Mesothelial cell of epicardium (in vitro differentiated cells): ENCODE results near the gene THRB. TPM values are rescaled to one million over a fixed set of nuclear protein-coding genes. Genes with fewer than 3 reads are reported as not detected.

Experiments used
- DNase-seq, 2 experiments: peaks; one replicate each; pipeline ENCODE4 v3.0.0; 2021; ENCODE audit warnings: low spot score in 2 of 2; ENCODE audit not compliant: unreplicated experiment in 2 of 2
- H3K27ac Mint-ChIP-seq: 2 replicates; pipeline ENCODE4 v1.8.0; 2021; ENCODE audit warnings: mixed read lengths
- H3K27me3 Mint-ChIP-seq: 2 replicates; pipeline ENCODE4 v1.8.0; 2021; ENCODE audit warnings: low read depth, mixed read lengths
- H3K36me3 Mint-ChIP-seq: 2 replicates; pipeline ENCODE4 v1.8.0; 2021; ENCODE audit warnings: mixed read lengths
- H3K4me1 Mint-ChIP-seq: 2 replicates; pipeline ENCODE4 v1.8.0; 2021; ENCODE audit warnings: mixed read lengths
- H3K4me3 Mint-ChIP-seq: 2 replicates; pipeline ENCODE4 v1.8.0; 2021; ENCODE audit warnings: mild to moderate bottlenecking, moderate library complexity, mixed read lengths
- H3K9me3 Mint-ChIP-seq: 2 replicates; pipeline ENCODE4 v1.8.0; 2021; ENCODE audit warnings: mixed read lengths
- total RNA-seq: library from RNA; stranded (reverse); gene quantifications from 3 replicates; pipeline ENCODE4 v1.2.1, GENCODE V29; 2021
- TF ChIP-seq, protein P1 (sequence below): fragments of 200-600 bp; sonication (generic); IDR thresholded peaks from one replicate; pipeline ENCODE4 v1.5.0; 2021; ENCODE audit warnings: antibody characterized with exemption; ENCODE audit not compliant: unreplicated experiment

Gene THRB
- total RNA-seq, 1 donor from 2014 or later, result 3.4 TPM

DNA sequence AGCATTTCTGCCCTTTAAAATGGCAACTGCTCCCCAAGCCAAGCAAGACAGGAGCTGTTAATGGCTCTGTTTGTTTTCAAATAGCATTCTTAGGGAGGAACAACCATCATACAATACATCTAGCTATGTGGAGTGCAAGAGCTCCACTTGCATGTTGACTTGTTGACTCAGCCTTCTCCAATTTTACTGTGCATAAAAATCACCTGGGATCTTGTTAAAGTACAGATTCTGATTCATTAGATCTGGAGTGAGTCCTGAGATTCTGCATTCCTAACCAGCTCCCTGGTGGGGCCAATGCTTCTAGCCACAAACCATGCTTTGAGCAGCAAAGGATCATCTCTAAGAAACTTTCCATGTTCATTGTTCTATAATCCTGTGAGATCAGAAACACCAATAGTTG is 171.4 kb downstream of the THRB start:
- peaks cover 9% of the 10 kb centered on the region for H3K9me3 Mint-ChIP-seq
- DNase-seq, result no peak
- H3K4me3 Mint-ChIP-seq, result no peak overlapping the region
- H3K36me3 Mint-ChIP-seq, result no peaks in the 10 kb centered on the region
- TF ChIP-seq, protein P1, sequence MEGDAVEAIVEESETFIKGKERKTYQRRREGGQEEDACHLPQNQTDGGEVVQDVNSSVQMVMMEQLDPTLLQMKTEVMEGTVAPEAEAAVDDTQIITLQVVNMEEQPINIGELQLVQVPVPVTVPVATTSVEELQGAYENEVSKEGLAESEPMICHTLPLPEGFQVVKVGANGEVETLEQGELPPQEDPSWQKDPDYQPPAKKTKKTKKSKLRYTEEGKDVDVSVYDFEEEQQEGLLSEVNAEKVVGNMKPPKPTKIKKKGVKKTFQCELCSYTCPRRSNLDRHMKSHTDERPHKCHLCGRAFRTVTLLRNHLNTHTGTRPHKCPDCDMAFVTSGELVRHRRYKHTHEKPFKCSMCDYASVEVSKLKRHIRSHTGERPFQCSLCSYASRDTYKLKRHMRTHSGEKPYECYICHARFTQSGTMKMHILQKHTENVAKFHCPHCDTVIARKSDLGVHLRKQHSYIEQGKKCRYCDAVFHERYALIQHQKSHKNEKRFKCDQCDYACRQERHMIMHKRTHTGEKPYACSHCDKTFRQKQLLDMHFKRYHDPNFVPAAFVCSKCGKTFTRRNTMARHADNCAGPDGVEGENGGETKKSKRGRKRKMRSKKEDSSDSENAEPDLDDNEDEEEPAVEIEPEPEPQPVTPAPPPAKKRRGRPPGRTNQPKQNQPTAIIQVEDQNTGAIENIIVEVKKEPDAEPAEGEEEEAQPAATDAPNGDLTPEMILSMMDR, result no peak
- peaks cover 4% of the 10 kb centered on the region for H3K27me3 Mint-ChIP-seq
- H3K4me1 Mint-ChIP-seq, result no peaks in the 10 kb centered on the region
- no peak overlapping the region for H3K27ac Mint-ChIP-seq

DNA sequence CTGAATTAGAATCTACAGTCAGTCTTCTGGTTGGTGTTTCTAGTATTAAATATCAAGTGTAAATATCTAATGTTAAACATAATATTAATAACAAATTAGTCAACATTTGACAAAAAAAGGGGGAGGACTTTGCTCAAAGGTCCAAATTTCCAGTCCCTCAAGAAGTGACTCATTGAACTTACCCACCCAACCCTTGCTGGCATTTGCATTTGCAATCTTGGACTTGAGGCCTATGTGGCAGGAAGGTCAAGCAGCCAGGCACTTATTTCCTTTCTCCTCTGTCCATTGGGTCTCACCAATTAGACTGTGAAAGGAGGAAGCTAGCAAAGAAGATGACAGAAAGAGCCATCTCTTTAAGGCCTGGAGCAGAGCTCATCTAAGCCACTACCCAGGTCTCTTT is 174.0 kb downstream of the THRB start:
- Mint-ChIP-seq H3K9me3 (peaks cover 9% of the 10 kb centered on the region), H3K27me3 (peaks cover 4% of the 10 kb centered on the region), H3K36me3 (no peaks in the 10 kb centered on the region), H3K4me3 (no peak overlapping the region), H3K4me1 (no peaks in the 10 kb centered on the region), H3K27ac (no peak overlapping the region)
- no peak for DNase-seq
- TF ChIP-seq, protein P1, result no peak

DNA sequence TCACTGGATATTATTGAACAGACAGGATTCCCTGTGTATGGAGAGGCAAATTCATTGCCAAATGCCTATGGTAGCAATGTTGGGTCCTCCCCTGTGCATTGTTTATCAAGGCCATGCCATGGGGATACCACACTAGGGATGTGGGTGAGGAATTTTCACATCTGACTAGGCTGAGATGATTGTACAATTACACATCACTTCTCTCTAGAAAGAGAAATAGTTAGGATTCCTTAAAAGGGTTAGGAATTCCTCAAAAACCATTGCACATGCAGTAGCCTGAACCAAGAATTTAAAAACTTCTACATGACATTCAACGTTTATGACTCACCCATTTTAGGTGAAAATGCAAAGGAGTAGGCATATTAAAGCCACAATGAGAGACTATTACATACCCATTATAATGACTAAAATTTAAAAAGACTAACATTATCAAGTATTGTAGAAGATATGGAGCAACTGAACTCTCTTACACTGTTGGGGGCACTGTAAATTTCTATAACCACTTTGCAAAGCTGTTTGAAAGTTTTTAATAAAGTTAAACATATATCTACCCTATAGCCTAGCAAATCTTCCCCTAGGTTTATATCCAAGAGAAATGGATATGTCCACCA is 175.9 kb downstream of the THRB start:
- H3K36me3 Mint-ChIP-seq, result no peaks in the 10 kb centered on the region
- TF ChIP-seq, protein P1, result no peak

DNA sequence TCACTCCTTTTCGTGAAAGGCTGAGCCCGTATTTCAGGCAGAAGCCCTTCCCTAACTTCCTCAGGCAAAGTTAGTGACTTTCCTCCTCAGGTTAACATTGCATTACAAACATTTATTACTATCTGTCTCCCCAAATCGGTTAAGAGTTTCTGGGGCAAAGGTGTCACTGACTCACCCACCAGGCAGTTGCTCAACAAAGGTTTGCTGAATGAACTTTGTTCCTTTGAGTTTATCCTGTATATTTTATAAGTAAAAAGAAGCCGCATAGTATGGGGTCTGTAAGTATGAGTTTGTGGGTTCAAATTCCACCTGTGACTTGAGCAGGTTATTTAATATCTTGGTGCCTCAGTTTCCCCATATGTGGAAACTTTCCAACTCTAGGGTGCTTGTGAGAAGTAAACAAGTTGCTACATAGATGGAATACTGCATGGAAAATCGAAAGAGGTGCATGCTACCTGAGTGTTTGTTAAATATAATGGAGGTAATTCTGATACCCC is 177.7 kb downstream of the THRB start:
- no peak overlapping the region for H3K27ac Mint-ChIP-seq
- TF ChIP-seq, protein P1, result no peak

More for the DNA sequence above, 175.9 kb downstream of the THRB start:
- peaks cover 8% of the 10 kb centered on the region for H3K27me3 Mint-ChIP-seq
- H3K4me3 Mint-ChIP-seq, result no peak overlapping the region
- H3K9me3 Mint-ChIP-seq, result peaks cover 9% of the 10 kb centered on the region
- H3K4me1 Mint-ChIP-seq, result no peaks in the 10 kb centered on the region
- no peak overlapping the region for H3K27ac Mint-ChIP-seq
- DNase-seq, result no peak

DNA sequence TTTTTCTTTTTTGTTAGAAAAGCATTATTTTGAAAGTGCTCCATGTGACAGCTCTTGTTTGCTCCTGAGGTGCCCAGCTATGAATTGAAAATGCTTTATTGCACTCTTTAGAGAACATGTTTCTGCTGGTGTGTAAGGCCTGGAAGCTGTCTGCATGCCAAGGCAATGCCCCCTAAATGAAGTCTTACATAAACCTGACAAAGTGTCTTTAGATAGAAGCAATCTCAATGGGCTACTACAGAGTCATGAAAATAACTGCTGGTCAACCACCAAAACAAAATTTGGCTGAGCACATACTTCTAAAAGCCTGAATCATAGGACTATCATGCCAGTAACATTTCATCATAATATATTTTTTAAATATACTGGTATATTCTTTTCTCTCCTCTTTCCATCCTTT is 178.7 kb downstream of the THRB start:
- peaks cover 9% of the 10 kb centered on the region for H3K9me3 Mint-ChIP-seq
- no peak overlapping the region for H3K4me3 Mint-ChIP-seq
- no peak for DNase-seq
- H3K27ac Mint-ChIP-seq, result no peak overlapping the region
- H3K27me3 Mint-ChIP-seq, result peaks cover 10% of the 10 kb centered on the region
- H3K36me3 Mint-ChIP-seq, result no peaks in the 10 kb centered on the region
- no peaks in the 10 kb centered on the region for H3K4me1 Mint-ChIP-seq
- TF ChIP-seq, protein P1, result no peak

More for the DNA sequence above, 177.7 kb downstream of the THRB start:
- no peak for DNase-seq
- Mint-ChIP-seq H3K9me3 (peaks cover 9% of the 10 kb centered on the region), H3K4me1 (no peaks in the 10 kb centered on the region), H3K36me3 (no peaks in the 10 kb centered on the region), H3K4me3 (no peak overlapping the region), H3K27me3 (peaks cover 10% of the 10 kb centered on the region)
